ENCODE data around the gene MYBPH.
A peak's percentile ranks its signal among the peaks of the same experiment; 100 is the strongest.

The MYBPH gene

DNA sequence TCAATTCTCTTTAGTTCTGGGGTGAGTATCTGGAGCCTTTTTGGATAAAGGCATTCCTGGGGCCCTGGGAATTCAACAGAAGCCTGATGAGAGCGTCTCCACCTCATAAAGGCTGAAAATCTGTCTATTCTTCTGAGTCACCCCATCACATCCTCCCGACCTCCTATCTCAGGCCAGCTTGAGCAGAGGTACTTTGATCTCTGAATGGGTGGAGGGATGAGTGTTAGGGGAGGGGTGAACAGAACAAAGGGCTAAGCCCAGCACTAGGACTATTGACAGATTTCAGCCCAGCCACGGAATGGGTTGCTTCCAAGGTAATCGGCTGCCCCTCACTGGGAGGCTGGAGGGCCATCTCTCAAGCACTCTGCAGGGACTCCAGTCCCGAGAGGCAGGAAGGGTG is 2.5 kb upstream of the MYBPH start:
- no peak for DNase-seq

DNA sequence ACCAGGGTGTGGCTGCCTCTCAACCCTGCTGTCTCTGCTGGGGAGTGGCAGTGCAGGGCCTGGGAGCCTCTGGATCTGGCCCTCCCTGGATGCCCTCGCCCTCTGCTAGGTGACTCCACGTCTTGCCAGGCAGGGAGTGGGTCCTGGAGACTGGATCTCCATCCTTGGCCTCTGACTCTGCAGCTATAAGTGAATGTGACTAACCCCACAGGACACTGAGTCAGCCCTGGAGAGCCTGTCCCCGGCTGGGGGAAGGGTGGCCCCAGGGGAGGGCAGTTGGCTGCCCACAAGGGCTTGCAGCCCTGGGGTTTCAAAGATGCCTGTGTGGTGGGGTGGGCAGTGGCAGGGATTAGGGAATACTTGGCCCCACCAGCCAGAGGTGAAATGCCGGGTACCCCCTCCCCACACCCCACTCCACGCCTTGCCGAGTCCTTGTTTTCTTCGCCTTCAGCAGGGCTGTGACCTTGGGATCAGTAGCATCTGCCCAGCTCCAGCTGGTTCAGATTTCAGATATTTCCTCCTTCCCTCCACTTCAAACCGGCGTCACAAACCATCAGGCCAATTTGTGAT is 1.9 kb upstream of the MYBPH start:
- no peak for DNase-seq

GRCh38 chr1:203177036-203177405 is 1.4 kb upstream of the MYBPH start:
- no peak for DNase-seq

DNA sequence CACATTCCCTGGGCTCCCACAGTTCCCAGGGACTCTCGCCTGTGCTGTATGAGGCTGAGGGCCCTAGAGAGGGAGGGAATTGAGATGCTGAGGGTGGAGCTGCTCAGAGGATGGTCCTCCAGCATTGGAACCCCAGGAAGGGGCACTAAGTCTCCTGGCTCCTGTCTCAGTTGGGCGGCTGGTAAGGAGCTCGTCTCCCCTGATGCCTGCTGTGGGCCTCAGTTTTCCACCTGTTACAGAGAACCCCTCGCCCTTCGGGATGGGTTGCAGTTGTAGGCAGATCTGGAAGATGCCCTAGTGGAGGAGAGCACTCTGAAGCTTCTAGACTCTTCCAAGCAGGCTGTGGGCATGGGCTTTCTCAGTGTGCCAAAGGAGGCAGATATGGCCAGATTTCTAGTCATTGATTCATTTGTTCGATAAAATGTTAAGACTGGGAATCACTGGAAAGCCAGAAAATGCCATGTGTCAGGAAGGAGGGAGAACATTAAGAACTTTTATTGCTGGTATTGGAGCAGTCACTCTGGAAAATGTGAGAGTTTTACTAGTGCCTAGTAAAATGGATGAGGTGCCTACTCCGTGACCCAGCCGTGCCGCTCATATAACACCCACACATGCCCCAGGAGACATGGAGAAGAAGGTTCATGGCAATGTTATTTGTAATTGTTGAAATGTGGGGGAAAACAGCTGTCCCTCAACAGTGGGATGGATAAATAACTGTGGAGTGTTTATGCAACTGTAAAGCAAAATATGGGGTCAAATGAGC is 828 bp upstream of the MYBPH start:
- DNase-seq = no peak

DNA sequence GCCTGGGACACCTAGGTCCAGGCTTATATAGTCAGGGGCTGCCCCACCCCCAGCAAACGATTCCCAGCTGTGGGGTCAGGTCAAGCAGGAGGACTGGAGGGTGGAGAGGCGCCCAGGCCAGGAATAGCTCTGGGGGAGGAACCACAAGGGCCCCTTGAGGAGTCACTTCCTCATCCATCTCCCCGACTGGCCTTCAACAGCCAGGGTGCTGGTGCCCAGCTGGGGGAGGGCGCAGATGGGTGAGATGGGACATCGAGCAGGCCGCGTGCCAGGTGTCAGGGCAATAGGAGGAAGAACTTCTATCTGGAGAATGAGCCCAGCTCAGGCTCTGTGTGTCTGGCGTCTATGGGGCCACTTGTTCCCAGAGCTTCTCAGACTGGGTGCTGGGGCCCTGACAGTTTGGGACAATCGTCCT is 208 bp upstream of the MYBPH start:
- peak; percentile 96 for DNase-seq

- DNase-seq = no peak
Measured at GRCh38 chr1:203174324-203174985, 1.2 kb downstream of the MYBPH start.

DNA sequence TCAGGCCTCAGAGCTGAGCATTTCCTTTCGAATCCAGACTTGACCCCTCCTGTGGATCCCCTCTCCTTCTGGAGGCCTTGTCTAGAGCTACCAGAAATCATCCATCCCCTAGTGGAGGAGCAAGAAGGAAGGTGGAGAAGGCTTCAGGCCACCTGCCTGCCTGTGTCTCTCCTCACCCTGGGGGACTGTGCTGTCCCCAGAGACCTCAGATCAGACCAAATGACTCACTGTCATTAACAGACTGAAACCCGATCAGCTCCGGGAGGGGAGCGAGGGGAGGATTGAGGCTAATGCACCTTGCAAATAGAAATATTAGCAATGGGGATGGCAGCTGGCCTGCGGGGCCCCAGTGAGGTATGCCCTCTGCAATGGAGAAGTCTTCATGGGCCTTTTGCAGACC is 2.1 kb downstream of the MYBPH start:
- no peak for DNase-seq

GRCh38 chr1:203173011-203173555 is 2.5 kb downstream of the MYBPH start:
- DNase-seq = no peak

- DNase-seq = peak; percentile 79
Measured at GRCh38 chr1:203172184-203173010, 3.2 kb downstream of the MYBPH start.

DNA sequence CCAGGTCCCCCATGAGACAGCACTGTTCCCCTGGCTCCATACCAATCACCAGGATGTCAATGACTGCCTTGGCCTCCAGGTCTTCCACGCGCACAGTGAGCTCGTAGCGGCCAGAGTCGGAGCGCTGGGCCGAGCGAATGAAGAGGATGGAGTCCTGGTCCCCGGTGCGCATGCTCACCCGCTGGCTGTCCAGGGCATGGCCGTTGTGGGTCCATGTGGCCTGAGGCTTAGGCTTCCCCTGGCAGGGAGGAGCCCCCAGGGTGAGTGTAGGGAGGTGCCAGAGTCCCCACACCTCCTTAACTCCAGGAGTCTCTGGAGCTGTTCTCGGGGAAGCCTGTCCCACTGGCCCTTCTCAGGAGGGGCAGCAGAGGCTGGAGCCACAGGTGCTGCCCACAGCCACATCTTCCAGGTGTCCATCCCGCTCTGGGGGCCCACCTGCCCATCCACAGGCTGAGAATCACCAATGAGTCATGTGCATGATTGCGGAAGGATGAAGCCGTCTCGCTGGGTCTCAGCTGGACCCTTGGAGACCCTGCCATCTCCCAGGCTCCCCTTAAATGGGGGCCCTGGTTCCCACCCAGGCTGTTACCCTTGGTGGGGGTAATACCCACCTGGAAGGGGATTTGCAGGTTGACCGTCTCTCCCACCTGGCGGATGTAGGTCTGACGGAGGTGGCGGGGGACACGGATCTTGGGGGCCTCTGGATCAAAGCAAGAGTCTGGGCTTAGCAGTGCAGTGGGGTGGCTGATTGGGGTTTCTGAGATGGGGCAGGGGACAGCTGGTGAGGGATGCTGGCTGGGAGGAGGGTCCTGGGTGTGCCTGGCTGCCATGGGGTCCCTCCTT is 4.1 kb downstream of the MYBPH start:
- no peak for DNase-seq

DNA sequence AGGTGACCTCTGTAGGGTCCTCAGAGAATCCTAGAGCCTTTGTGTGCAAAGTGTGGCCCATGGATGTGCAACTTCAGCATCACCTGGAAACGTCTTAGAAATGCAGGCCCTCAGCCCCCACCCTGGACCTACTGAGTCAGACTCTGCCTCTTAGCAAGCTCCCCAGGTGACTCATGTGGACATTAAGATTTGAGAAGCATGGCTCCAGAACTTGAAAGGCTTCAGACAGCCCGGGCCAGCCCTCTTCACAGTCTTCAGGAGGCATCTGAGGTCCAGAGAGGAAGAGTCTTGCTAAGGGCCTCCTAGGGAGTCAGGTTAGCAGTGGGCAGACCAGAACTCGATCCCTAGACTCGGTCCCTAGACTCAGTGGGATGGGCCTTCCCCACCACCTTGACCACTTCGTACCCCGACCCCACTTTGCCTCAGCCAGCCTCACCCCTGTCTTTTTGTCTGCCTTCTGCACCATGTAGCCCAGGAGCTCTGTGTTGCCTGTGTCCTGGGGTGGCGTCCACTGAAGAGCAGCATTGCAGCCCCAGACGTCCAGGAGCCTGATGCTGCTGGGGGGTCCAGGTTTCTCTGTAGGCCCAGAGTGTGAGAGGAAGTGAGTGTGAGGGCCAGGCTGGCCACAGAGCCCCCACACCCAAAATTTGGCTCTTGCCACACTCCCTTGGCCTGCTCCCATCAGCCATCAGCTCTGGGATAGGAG is 4.8 kb downstream of the MYBPH start:
- DNase-seq = no peak

GRCh38 chr1:203169770-203170520 is 5.7 kb downstream of the MYBPH start:
- no peak for DNase-seq

- DNase-seq = no peak
Measured at GRCh38 chr1:203168991-203169390, 6.6 kb downstream of the MYBPH start.

GRCh38 chr1:203168256-203168786 is 7.3 kb downstream of the MYBPH start:
- DNase-seq = no peak

DNA sequence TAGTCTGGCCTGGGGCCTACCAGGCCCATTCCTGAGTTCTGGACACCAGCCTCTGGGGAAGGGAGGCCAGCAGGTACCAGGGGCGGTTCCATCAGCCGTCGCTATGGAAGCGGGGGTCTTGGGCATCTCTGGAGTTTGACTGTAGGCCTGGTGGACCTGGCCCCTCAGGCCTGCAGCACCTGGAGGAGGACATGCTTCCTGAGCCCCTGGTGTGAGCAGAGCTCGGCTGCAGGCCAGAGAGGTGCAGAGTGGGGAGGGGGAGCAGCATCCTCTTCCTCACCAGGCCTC is 7.8 kb downstream of the MYBPH start:
- no peak for DNase-seq

GRCh38 chr1:203167026-203167912 is 8.4 kb downstream of the MYBPH start:
- peak; percentile 24 for DNase-seq

GRCh38 chr1:203166192-203166940 is 9.3 kb downstream of the MYBPH start:
- DNase-seq = peak; percentile 83

- DNase-seq = no peak
Measured at GRCh38 chr1:203165800-203166161, 9.8 kb downstream of the MYBPH start.
